ENCODE measurements around the gene SIK1.

SIK1 gene

DNA sequence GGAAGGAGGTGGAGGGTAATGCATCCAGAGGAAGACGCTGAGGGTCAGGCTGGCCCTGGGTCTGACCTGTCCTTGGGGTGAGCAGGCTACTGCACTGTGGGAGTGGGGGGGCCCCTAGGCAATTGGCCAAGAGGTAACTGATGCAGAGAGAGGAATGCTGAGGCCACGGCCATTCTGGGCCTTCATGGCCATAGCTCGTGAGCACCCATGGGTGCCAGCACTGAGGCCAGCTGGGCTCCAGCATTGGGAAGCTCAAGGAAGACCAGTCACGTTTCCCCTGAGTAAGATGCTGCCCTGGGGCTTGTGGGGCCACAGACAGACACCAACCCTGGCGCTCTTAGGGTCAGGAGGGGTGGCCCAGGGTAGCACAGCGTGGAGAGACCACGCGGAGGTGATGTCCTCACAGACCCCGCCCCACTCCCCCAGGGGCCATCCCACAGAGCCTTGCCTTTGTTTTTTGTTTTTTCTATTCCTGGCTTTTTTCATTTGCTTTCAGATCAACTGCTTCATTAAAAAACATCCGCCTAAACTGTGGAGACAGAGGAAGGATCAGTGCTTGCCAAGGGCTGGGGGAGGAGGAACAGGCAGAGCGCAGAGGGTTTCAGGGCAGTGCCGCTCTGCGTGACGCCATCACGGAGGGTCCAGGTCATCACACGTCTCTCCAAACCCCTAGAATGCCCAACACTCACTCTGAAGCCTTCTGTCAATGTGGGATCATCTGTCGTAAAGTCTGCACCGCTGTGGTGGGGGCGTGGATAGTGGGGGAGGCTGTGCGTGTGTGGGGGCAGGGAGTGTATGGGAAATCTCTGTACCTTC, 61.1 kb downstream of the SIK1 start:
- DNase-seq = no peak

DNA sequence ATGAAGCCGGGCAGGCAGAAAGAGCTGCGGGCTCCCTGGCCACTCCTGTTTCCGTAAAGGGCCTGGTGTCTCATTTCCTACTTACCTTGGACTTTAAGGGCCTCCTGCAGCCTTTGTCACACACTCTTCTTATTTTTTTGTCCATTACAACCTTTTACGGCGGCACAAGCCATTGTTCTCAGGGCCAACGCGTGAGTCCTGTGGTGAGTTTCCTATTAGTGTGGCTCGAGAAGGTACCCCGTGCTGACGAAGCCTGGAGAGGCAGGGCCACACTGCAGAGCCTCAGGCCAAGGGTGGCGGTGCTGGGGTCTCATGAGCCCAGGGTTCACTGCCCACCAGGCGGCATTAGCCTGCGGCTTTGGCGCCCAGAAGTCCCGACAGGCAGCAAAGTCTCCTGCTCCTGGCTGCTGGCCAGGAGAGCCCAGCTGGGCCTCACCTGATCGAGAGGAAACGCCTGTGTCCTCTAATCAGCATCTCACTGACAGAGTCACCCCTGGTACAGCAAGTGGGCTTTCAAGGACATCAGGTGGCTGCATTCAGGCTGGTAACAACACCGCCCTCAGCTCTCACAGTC, 62.0 kb downstream of the SIK1 start:
- DNase-seq = no peak
